HG02884 (cell line): ENCODE results near the gene PITHD1.
"Not testable (repeated sequence)": the region's sequence is repeated elsewhere in the genome, so short reads cannot be mapped to it uniquely, and the experiment has no call there.

Experiments used
- ATAC-seq: cut with Tn5 transposase; IDR thresholded peaks from one replicate; pipeline ENCODE4 v1.9.1; 2021; ENCODE audit warnings: mild to moderate bottlenecking, moderate library complexity; ENCODE audit not compliant: unreplicated experiment

The PITHD1 gene

DNA sequence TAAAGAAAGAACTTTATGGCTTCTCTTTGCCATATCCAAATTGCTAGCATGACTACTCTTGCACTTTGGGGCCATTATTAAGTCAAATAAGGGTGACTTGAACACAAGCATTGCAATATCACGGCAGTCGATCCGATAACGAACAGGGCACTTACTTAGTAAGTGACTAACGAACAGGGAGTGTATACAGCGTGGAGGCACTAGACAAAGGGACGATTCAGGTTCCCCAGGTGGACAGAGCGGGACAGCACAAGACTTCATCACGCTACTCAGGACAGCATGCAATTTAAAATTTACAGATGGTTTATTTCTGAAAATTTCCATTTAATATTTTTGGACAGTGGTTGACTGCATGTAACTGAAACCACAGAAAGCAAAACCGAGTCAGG, 5.4 kb upstream of the PITHD1 start:
- ATAC-seq: no peak

DNA sequence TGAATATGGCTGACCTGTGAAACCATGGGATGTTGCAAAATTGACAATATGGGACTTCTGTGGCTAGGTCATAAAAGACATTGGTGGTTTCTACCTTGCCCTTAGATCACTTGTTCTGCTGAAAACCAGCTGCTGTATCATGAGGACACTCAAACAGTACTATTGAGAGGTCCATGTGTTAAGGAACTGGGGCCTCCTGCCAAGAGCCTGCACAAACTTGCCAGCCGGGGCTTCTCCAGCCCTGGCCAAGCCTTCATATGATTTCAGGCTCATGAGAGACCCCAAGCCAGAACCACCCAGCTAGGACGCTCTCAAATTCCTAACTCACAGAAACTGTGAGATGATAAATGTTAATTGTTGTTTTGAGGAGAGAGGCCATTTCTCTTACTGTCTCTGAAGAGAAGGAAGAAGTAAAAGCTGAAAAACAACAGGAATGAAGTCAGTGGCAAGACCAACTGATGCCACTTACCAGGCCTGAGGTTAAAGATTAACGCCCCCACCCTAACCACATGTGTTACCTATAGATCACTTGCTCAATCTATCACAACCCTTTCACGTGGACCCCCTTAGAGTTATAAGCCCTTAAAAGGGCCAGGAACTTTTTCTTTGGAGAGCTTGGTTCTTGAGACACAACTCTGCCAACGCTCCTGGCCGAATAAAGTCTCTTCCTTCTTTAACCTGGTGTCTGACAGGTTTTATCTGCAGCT, 3.9 kb upstream of the PITHD1 start:
- no peak for ATAC-seq

DNA sequence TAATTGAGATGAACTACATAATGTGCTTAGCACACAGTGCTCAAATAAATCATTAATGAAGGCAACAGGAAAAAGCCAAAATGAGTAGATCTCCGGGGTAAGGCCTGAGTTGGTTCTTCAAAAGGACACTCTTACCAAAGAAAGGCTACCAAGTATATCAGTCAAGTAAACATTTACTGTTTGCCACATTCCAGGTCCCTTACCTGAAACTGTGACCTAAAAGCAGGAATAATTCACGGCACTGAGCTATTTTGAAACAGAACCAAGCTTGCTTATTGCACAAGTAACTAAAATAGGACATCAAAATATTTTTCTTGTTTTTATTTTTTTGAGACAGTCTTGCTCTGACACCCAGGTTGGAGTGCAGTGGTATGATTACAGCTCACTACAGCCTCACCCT, 2.0 kb upstream of the PITHD1 start:
- no peak for ATAC-seq

DNA sequence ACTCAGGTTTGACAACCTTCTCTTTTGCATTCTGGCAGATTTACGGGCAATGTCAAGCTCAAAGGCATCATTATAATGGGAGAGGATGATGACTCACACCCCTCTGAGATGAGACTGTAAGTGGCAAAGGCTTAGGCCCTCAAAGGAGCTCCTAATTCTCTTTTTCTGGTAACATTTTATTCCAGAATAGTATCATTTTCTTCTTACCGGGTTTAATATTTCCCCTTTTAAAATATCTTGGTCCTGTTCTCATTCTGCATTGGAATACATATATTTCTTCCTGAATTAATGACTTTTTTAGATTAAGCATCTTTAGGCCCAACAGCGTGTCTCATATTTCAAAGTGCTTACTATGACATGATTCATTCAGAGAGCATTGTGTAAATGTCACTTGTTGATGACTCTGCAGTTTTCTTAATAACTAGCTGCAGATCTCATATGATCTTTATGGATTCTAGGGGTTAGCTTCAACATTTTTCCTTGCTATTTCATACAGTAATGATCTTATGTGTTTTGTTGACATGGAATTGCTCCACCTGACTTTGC, 1.7 kb downstream of the PITHD1 start:
- no peak for ATAC-seq

DNA sequence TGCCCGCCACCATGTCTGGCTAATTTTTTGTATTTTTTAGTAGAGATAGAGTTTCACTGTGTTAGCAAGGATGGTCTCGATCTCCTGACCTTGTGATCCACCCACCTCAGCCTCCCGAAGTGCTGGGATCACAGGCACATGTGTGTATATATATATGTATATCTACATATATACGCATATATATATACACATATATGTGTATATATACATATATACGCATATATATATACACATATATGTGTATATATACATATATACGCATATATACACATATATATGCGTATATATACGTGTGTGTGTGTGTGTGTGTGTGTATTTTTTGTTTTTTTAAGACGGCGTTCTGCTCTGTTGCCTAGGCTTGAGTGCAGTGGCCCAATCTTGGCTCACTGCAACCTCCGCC, 4.9 kb downstream of the PITHD1 start:
- ATAC-seq: not testable (repeated sequence)

DNA sequence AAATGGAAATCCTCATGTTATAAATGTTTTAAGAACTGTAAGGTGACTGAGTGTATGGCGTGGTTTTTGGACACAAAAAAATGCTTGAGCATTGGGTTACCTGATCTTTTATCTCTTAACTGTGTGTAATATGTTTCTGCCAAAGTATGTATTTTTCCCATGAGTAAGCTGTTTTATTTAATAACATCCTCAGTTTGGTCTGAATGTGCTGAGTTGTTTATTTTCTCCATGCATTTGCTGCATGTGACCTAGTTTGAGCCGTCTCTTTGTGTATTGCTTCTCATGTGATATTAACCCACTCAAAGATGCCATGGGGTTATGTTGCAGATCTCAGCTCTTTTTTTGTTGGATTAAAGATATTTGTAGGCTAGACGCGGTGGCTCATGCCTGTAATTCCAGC, 6.6 kb downstream of the PITHD1 start:
- ATAC-seq: no peak

DNA sequence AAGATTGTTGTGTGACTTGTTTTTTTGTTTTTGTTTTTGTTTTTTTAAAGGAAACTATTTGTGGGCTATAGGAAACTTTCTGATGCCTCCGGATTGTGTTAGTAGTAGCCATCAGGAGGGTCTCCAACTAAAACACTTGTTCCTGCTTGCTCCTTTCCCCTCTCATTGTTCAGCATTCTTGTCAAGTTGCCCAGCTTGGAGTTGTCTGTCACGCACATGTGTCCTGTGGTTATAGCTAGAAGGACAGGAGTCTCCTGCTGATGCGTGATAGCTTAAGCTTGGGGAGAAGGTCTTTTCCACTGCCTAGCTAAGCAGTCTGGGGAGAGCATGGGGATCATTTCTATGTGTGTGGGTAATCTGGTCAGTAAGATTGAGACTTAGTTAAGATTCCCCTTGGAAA, 9.5 kb downstream of the PITHD1 start:
- no peak for ATAC-seq

DNA sequence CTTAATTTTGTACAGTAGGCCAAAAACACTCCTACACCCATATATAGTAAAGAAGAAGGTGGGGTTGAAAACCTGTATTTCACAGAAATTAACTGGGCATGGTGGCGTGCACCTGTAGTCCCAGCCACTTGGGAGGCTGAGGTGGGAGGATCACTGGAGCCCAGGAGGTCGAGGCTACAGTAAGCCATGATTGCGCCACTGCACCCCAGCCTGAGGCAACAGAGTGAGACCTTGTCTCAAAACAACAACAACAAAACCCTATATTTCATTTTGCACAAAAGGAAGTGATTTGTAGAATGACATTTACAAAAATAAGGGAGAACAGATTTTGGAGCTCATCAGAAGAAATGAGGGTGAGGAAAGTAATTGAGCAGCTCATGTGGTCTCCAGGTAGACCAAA, 10.5 kb downstream of the PITHD1 start:
- no peak for ATAC-seq

DNA sequence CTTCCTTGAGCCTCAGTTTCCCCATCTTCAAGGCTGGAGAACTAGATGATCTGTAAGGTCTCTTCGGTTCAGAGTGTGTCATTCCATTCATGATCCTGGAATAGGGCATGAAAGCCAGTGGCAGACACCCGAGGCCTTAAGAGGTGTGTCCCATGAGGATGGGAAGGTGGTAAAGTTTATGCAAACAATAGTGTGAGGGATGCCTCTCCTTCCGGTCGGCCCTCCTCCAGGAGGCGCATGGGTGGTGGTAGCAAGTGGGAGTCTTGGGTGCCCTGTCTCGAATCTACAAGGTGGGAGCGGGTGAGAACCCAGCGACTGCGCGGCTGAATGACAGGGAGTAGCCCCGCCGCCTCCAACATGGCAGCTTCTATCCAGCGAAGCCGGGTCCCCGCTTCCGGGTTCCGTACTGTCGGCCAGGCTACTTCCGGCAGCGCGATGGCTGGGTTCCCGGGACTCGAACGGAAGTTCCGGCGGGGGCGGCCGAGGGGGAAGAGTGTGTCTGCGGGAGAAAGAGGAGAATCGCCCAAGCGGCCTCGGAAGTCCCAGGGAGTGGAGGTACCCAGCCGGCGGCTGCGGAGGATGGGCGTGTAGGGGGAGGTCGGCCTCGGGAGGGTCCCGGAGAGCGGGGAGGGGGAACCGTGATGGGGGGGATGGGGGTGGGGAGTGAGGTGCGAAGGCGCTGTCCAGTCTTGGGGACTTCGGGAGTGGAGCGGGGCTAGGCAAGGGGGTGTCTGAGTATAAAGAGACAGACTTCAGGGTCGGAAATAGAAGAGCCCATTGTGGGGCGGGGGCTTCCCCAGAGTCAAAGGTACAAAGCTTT, 12.7 kb downstream of the PITHD1 start, which contains the start of gene LYPLA2:
Gene LYPLA2, plus strand, starts transcription at position 450 of the 820 bp plus-strand sequence. CDS start 1,538 bp downstream, outside the sequence.
- ATAC-seq: peak; percentile 86

DNA sequence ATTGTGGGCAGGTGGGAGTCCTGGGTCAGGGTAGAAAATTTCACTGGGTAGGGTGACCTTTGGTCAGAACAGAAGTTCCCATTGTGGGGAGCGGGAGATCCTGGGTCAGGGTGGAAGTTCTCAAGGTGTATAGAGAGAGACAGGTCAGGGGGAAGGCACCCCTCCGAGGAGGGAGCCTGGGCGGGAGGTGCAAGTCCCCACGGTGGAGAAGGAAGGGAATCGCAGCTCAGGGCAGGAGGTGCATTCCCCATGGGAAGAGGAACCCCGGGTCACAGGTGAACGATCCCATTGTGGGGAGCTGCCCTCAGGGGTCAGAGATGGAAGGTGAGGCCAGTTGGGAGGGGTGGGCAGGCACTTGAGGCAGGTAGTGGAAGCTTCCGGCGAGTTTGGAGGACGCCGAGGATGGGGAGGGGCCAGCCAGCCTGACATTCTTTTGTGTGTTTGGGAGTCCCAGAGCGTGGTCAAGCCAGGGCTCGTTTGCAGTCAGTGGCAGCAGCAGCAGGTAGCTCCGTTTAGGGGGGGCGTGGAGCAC, 13.4 kb downstream of the PITHD1 start:
- ATAC-seq: no peak

DNA sequence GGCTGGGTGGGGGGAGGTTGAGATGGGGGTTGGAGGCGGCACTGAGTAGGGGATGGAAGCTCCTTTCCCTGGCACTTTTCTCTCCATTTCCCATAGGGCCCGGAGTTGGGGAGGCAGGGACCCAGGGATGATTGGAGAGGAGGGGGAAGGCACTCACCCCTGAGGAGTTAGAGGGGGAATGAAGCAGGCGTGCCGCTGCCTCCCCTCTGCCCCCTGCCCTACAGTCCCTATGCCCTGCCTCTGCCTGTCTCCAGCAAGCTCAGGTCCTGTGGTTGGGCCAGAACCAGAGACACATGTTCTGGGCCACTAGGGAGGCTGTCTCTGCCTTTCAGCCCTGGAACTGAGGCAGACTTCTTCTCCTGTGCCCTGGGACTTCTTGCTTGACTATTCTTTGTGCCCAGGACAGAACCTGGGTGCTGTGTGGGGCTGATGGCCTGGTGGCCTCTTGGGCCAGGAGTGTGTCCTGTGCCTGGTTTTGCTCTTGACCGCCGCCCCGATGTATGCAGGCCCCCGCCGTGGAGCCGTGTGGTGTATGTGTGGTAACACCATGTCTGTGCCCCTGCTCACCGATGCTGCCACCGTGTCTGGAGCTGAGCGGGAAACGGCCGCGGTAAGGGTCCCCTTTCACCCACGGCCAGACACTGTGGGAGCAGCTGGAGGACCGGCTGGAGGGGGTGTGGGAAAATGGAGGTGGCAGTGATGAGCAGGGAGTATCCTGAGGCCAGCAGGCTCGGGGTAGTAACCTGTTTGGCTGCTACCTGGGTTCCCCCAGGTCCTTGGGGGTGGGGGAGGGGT, 14.1 kb downstream of the PITHD1 start:
- ATAC-seq: no peak

DNA sequence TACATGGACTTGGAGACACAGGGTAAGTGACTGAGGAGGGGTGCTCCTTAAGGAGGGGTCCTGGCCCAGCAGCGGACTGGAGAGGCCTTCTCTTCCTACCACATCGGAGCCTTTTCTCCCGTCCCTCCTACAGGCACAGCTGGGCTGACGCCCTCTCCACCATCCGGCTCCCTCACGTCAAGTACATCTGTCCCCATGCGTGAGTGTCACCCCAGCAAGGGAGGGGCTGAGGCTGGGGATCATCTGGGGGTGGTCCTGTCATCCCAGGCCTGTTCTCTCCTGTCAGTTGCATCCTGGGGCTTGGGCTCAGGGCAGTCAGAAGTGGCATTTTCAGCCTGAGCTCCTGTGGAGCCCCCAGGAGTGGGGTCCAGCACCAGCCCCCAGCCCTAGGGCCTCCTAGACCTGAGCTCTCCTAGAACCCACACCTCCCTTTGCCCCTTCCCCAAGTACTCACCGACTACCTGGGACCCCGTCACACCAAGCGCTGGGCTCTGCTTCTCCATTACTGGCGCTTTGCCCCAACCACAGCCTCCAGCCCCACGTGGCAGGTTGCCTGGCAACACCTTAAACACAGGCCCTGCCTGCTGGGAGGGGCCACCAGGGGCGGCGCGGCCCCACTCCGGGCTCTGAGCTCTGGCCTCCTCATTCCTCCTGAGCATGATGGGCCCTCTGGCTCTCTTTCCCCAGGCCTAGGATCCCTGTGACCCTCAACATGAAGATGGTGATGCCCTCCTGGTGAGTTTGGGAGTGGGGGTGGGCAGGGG, 15.0 kb downstream of the PITHD1 start:
- no peak for ATAC-seq

DNA sequence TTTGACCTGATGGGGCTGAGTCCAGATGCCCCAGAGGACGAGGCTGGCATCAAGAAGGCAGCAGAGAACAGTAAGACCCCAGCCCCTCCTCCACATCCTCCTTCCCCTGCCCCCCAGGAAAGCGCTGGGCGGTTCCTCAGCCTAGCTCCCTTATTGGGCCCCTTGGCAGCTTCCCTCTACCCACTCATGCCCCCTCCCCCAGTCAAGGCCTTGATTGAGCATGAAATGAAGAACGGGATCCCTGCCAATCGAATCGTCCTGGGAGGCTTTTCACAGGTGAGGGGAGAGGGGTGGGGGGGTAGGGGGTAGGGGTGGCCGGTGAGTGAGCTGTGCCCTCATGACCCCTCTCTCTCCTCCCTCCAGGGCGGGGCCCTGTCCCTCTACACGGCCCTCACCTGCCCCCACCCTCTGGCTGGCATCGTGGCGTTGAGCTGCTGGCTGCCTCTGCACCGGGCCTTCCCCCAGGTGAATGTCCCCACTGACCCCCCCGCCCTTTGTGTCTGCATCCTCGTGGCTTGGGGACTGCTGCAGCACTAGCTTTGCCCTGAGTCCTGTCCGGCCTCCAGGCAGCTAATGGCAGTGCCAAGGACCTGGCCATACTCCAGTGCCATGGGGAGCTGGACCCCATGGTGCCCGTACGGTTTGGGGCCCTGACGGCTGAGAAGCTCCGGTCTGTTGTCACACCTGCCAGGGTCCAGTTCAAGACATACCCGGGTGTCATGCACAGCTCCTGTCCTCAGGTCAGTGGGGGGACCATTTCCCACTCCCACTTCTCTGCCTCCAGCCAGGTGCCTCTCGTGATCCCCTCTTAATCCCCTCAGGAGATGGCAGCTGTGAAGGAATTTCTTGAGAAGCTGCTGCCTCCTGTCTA, 15.9 kb downstream of the PITHD1 start:
- no peak for ATAC-seq

DNA sequence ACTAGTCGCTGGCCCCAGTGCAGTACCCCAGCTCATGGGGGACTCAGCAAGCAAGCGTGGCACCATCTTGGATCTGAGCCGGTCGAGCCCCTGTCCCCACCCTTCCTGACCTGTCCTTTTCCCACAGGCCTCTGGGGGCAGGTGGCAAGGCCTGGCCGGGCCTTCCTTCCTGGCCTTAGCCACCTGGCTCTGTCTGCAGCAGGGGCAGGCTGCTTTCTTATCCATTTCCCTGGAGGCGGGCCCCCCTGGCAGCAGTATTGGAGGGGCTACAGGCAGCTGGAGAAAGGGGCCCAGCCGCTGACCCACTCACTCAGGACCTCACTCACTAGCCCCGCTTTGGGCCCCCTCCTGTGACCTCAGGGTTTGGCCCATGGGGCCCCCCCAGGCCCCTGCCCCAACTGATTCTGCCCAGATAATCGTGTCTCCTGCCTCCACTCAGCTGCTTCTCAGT, 16.5 kb downstream of the PITHD1 start:
- ATAC-seq: not testable (repeated sequence)

DNA sequence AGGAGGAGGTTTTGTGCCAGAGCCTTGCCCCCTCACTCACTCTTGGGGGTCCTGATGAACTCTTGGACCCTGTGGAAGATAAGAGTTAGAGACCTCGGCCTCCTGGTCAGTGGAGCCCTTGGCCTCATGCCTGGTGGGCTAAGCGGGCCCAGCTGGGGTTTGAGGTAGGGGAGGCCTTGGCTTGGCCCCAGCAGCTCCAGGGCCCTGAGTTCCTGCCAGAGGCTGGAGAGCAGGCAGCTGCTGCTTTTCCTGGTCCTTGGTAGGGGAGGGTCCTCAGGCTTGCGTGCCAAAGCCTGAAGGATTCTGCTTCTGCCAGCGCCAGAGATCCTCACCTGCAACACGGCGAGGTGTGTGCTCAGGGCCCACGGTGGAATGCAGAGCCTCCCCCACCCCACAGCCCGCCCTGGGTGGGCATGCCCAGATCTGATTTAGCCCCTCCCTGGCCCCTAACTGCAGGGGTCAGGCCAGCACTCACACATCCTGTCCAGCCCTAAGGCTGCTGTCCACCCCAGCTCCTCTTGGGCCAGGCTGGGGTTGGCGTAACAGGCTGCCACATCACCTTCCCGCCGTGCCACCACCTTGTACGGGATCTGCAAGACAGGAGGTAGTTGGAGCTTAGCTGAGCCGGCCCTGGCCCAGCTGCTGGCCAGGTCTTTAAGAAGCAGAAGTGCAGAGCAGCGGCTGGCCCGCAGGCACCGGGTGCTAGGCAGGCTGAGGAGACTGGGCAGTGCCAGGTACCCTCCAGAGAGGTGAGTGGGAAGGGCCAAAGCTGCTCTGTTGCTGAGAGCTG, 17.7 kb downstream of the PITHD1 start:
- ATAC-seq: no peak

DNA sequence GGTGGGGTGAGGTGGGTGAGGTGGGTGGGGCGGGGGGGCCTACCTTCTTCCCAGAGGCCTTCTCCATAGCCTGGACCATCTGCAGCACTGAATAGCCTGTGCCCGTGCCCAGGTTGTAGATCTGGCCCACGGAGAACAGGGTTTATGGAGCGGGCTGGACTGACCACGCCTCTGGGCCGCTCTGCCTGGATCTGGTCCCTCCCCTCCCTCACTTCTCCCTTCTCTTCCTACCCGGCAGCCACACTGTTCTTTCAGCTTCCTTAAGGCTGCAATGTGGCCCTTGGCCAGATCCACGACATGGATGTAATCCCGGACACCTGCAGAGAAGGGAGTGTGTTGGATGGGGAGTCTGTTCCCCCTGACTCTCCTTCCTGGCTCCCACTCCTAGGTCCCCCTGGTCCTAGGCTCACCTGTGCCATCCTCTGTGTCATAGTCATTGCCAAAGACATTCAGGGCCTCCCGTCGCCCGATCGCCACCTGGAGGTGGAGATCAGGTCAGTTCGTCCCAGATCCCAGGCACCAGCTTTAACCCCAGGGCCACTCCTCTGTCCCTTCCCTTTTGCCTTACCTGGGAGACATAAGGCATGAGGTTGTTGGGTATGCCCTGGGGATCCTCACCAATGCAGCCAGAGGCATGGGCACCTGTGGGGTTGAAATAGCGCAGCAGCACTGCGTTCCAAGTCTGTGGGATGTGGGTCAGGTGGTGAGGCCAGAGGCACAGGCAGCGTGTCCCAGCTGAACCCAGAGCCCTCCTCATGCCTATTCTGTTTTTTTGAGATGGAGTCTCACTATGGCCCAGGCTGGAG, 18.5 kb downstream of the PITHD1 start:
- ATAC-seq: no peak
